Choroid plexus epithelial cell (primary cell): ENCODE data around the gene BTBD7.
"Not testable (repeated sequence)": the region's sequence is repeated elsewhere in the genome, so short reads cannot be mapped to it uniquely, and the experiment has no call there.

Experiments used
- DNase-seq: peaks from one replicate; pipeline ENCODE4 v3.0.0-alpha.2; 2010; ENCODE audit warnings: low read depth
- H3K4me3 ChIP-seq: 2 replicates; pipeline ENCODE4 v1.5.1; 2011; ENCODE audit warnings: low read depth, mild to moderate bottlenecking, control low read depth, low read length, moderate library complexity
- TF ChIP-seq, protein P1 (sequence below): conservative IDR thresholded peaks from 2 replicates; pipeline ENCODE4 v1.5.1; 2011; ENCODE audit warnings: low read depth, mild to moderate bottlenecking, control low read depth, inconsistent platforms, low read length, moderate library complexity

The BTBD7 gene, protein sequence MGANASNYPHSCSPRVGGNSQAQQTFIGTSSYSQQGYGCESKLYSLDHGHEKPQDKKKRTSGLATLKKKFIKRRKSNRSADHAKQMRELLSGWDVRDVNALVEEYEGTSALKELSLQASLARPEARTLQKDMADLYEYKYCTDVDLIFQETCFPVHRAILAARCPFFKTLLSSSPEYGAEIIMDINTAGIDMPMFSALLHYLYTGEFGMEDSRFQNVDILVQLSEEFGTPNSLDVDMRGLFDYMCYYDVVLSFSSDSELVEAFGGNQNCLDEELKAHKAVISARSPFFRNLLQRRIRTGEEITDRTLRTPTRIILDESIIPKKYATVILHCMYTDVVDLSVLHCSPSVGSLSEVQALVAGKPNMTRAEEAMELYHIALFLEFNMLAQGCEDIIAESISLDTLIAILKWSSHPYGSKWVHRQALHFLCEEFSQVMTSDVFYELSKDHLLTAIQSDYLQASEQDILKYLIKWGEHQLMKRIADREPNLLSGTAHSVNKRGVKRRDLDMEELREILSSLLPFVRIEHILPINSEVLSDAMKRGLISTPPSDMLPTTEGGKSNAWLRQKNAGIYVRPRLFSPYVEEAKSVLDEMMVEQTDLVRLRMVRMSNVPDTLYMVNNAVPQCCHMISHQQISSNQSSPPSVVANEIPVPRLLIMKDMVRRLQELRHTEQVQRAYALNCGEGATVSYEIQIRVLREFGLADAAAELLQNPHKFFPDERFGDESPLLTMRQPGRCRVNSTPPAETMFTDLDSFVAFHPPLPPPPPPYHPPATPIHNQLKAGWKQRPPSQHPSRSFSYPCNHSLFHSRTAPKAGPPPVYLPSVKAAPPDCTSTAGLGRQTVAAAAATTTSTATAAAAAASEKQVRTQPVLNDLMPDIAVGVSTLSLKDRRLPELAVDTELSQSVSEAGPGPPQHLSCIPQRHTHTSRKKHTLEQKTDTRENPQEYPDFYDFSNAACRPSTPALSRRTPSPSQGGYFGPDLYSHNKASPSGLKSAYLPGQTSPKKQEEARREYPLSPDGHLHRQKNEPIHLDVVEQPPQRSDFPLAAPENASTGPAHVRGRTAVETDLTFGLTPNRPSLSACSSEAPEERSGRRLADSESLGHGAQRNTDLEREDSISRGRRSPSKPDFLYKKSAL

DNA sequence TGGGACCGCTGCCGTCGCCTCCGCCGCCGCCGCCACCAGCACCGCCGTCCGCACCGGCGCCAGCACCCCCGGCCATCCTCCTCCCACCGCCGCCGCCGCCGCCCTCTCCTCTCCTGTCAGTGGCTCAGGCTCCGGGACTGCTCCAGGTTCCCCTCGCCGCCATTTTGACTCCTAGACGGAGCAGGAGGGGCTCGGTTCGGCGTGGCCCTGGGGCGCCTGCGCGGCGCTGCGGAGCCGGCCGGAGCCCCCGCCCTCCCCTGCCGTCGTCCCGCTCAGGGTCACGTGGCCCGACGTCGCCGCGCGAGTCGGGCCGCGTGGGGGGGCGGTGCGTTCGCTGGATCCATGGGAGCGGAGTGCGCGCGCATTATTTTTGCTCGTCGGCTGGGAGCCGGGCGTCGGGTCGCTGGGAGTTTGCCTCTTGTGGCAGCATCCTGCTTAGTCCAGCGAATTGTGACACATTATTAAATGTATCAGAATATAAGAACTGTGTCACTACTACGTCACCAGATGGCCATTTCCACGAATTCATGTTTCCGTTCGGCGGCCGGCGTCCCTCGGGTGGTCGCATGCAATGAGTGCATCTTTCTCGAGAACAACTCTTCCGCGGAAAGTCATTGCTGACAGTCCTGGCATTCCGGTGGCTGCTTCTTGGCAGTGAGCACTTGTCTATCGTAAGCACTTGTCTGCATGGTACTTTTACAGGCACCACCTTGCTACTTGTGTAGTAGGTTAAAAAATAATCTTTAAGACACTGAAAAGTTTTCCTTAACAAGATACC lies at the start of gene BTBD7:
TSS of gene BTBD7 (minus strand) at position 184 of the 778 bp plus-strand sequence. CDS start 36,985 bp downstream, outside the sequence.
- peak; percentile 94 for DNase-seq
- TF ChIP-seq, protein P1, sequence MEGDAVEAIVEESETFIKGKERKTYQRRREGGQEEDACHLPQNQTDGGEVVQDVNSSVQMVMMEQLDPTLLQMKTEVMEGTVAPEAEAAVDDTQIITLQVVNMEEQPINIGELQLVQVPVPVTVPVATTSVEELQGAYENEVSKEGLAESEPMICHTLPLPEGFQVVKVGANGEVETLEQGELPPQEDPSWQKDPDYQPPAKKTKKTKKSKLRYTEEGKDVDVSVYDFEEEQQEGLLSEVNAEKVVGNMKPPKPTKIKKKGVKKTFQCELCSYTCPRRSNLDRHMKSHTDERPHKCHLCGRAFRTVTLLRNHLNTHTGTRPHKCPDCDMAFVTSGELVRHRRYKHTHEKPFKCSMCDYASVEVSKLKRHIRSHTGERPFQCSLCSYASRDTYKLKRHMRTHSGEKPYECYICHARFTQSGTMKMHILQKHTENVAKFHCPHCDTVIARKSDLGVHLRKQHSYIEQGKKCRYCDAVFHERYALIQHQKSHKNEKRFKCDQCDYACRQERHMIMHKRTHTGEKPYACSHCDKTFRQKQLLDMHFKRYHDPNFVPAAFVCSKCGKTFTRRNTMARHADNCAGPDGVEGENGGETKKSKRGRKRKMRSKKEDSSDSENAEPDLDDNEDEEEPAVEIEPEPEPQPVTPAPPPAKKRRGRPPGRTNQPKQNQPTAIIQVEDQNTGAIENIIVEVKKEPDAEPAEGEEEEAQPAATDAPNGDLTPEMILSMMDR: peak; percentile 31

DNA sequence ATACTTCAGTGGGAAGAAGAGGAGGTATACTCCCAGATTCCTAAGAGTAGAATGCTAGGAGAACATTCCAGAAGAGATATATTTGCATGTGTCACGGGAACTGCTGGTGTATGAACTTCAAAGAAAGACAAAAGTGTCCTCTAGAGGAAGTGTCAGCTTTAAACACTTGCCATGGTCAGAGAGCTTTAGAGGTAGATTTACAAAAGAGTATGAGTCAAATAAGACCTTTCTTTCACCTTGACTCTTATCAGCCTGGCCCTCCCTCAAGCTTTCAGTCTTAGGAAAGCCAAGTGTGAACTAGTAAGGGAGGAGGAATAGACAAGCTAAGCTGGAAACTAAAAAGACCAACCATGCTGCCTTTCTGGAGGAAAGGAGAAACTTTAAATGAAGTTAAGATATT lies 48.8 kb upstream of the BTBD7 start:
- H3K4me3 ChIP-seq: no peak overlapping the region
- TF ChIP-seq, protein P1: no peak
- DNase-seq: no peak

More for the DNA sequence above, at the start of gene BTBD7:
- H3K4me3 ChIP-seq: peak within 1 kb of the TSS; percentile 79

DNA sequence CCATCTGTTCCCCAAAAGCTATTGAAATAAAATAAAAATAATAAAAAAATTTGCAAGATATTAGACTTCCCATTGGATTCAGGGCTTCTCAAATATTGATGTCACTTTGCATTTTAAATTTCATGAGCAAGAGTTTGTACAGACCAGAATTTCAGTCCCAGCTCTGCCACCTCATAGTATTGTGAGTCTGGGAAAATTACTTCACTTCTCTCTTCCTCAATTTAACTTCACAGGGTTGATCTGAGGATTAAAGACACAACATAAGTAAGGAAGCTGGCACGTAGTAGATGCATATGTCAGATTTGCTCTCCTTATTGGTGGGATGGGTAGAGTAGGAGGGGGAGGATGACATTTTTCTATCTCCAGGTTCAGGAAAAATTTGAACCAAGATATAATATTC lies 47.0 kb upstream of the BTBD7 start:
- DNase-seq: no peak
- H3K4me3 ChIP-seq: no peak overlapping the region
- TF ChIP-seq, protein P1: no peak

DNA sequence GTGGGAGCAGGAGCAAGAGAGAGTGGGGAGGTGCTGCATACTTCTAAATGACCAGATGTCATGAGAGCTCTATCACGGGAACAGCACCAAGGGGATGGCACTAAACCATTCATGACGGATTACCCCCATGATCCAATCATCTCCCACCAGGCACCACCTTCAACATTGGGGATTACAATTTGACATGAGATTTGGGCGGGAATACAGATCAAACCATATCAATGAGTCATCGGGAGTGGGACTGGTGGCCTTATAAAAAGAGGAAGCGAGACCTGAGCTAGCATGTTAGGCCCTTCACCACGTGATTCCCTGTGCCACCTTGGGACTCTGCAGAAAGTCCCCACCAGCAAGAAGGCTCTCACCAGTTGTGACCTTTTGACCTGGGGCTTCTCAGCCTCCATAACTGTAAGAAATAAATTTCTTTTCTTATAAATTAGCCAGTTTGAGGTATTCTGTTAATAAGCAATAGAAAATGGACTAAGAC lies 42.9 kb upstream of the BTBD7 start:
- H3K4me3 ChIP-seq: no peak overlapping the region
- no peak for DNase-seq
- TF ChIP-seq, protein P1: no peak

DNA sequence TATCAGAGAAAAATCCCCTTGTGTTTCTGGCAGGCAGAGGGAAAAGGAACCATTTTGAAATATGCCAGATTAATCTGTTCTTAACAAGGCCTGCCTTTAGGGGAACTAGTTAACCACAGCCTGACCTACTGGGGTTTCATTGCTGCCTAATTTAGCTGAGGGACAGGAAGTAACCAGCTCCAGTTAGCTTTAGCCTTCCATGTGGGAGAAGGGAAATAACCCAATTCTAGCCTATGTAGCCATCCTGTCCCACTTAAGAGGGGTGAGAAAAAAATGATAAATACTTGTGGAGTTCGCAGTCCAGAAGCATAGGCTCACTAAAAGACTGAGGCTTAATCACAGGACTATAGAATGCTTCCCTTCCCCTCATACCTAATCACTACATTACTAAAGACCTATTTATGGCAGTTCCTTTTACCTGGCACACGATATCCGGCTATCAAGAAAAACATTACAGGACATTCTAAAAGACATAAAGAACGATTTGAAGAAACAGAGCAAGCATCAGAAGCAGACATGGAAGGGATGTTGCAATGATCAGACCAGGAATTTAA lies 37.0 kb upstream of the BTBD7 start:
- TF ChIP-seq, protein P1: no peak
- H3K4me3 ChIP-seq: no peak overlapping the region
- DNase-seq: no peak

DNA sequence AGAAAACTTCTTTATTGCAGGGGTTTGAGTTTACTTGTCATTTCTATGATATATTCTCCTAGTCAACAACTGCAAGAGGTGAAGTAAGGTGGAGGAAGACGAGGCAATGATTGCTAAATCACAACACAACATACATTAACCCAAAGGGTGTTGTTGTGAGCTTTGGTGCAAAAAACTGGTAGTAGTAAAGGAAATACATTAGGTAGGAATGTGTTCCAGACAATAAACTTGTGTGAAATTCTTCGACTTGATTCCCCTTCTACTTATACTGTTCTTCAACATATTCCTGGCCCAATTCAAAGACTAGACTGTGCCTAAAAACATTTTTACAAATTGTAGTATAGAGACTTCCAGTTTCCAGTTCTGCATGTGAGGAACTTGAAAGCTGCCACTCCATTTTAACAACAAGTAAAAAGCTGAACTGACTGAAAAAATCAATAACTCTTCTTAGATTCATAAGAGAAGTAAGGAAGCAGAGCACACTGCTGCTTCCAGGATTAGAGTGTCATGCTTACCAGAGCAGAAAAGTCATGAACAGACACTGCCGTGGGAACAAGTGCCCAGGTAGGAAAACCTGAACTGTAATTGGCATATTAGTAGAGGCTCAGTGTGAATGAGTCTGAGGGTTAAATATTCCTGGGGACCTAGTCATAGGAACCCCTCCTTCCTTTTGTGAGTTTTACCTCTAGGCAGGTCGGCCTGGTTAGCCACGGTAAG lies 36.3 kb upstream of the BTBD7 start:
- no peak for DNase-seq
- TF ChIP-seq, protein P1: no peak
- no peak overlapping the region for H3K4me3 ChIP-seq

DNA sequence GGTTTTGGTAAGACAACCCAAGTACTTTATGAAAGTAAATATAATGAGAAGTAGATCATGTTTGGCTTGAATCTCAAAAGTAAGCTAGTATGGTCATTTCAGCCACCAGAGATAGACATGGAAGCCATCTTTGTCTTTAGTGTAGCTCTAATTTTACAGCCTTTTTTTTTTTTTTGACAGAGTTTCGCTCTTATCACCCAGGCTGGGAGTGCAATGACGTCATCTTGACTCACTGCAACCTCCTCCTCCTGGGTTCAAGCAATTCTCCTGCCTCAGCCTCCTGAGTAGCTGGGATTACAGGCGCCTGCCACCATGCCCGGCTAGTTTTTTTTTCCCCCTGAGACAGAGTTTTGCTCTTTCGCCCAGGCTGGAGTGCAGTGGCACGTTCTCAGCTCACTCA lies 22.0 kb upstream of the BTBD7 start:
- not testable (repeated sequence) for DNase-seq, H3K4me3 ChIP-seq
